ENCODE measurements around the gene GEMIN2.
"Not testable (repeated sequence)": the region's sequence is repeated elsewhere in the genome, so short reads cannot be mapped to it uniquely, and the experiment has no call there.

- TF ChIP-seq POLR2A (IDR thresholded peaks at IDR 0.05; ENCODE audit: low read depth, low read length); TAF1 (IDR thresholded peaks at IDR 0.05; ENCODE audit: borderline replicate concordance, low read depth, low read length): not testable (repeated sequence)
Measured at GRCh38 chr14:39104078-39104801, 9.9 kb upstream of the GEMIN2 start.
